ENCODE measurements around the gene FXN. TPM values are rescaled to one million over a fixed set of nuclear protein-coding genes. Genes with fewer than 3 reads are reported as not detected.

The FXN gene
- total RNA-seq, 1 experiment from 2014 or later: 17.8 TPM

GRCh38 chr9:69063839-69064238 lies 28.3 kb downstream of the FXN start:
- Histone ChIP-seq H3K4me3 (ENCODE audit: low read depth in 2 of 2, low read length in 2 of 2) (no peak overlapping the region), H3K9me3 (ENCODE audit: control insufficient read depth, insufficient read depth, low read depth, low read length) (no peaks in the 10 kb centered on the region), H3K36me3 (ENCODE audit: control insufficient read depth, insufficient read depth, low read length) (0 out of 2 replicates have a peak, but pooled peaks cover 3% of the 10 kb centered on the region), H3K27me3 (ENCODE audit: control insufficient read depth, insufficient read depth, low read length) (no peaks in the 10 kb centered on the region), H3K4me1 (ENCODE audit: control insufficient read depth, insufficient read depth, low read length) (no peaks in the 10 kb centered on the region), H3K27ac (ENCODE audit: low read length) (no peak overlapping the region)
- no TSS peak for BruUV-seq (replicated peaks)
- ATAC-seq (no peak), DNase-seq (ENCODE audit: low read depth, low spot score) (no peak)
- TF ChIP-seq CTCF (IDR thresholded peaks at IDR 0.05): no peak
- in situ Hi-C loops (cut with HindIII; ENCODE audit: low pct_unique_long_range_greater_than_20kb, low sequenced_read_pairs): no loop called here
- POLR2A ChIA-PET: no interaction called here
- CTCF ChIA-PET: no interaction called here
- intact Hi-C loops (cut with micrococcal nuclease; ENCODE audit: unreplicated experiment): no loop called here

- ChIA-PET POLR2A (no interaction called here), CTCF (no interaction called here)
- no peaks in the 10 kb centered on the region for H3K9me3 ChIP-seq (ENCODE audit: control insufficient read depth, insufficient read depth, low read depth, low read length)
- H3K27me3 ChIP-seq (ENCODE audit: control insufficient read depth, insufficient read depth, low read length): no peaks in the 10 kb centered on the region
- H3K4me3 ChIP-seq (ENCODE audit: low read depth in 2 of 2, low read length in 2 of 2): no peak overlapping the region
- no peak for TF ChIP-seq REST (IDR thresholded peaks at IDR 0.05; ENCODE audit: insufficient read depth in 1 of 2, low read depth in 2 of 2, low read length in 1 of 2)
- no peak for TF ChIP-seq SIN3A (IDR thresholded peaks at IDR 0.05; ENCODE audit: borderline replicate concordance, insufficient read depth, low read depth, low read length)
- TF ChIP-seq CTCF (IDR thresholded peaks at IDR 0.05): no peak
- no peak for TF ChIP-seq POLR2AphosphoS5 (IDR thresholded peaks at IDR 0.05; ENCODE audit: low read depth, low read length)
- no peak for ATAC-seq
- intact Hi-C loops (cut with micrococcal nuclease; ENCODE audit: unreplicated experiment) (no loop called here), in situ Hi-C loops (cut with HindIII; ENCODE audit: low pct_unique_long_range_greater_than_20kb, low sequenced_read_pairs) (no loop called here)
- BruUV-seq (replicated peaks): no TSS peak
- no peaks in the 10 kb centered on the region for H3K4me1 ChIP-seq (ENCODE audit: control insufficient read depth, insufficient read depth, low read length)
- no peak for DNase-seq (ENCODE audit: low read depth, low spot score)
- H3K36me3 ChIP-seq (ENCODE audit: control insufficient read depth, insufficient read depth, low read length): 0 out of 2 replicates have a peak, but pooled peaks cover 3% of the 10 kb centered on the region
- H3K27ac ChIP-seq (ENCODE audit: low read length): no peak overlapping the region
These were observed 30.1 kb downstream of the FXN start for GRCh38 chr9:69065660-69066059.

GRCh38 chr9:69066955-69067354 lies 31.4 kb downstream of the FXN start:
- ChIA-PET POLR2A (no interaction called here), CTCF (no interaction called here)
- no peaks in the 10 kb centered on the region for H3K9me3 ChIP-seq (ENCODE audit: control insufficient read depth, insufficient read depth, low read depth, low read length)
- no peaks in the 10 kb centered on the region for H3K4me1 ChIP-seq (ENCODE audit: control insufficient read depth, insufficient read depth, low read length)
- 0 out of 2 replicates have a peak, but pooled peaks cover 3% of the 10 kb centered on the region for H3K36me3 ChIP-seq (ENCODE audit: control insufficient read depth, insufficient read depth, low read length)
- BruUV-seq (replicated peaks): no TSS peak
- TF ChIP-seq TCF7L2 (IDR thresholded peaks at IDR 0.05; ENCODE audit: low read depth, low read length) (no peak), SIN3A (IDR thresholded peaks at IDR 0.05; ENCODE audit: borderline replicate concordance, insufficient read depth, low read depth, low read length) (no peak), REST (IDR thresholded peaks at IDR 0.05; ENCODE audit: insufficient read depth in 1 of 2, low read depth in 2 of 2, low read length in 1 of 2) (no peak), POLR2AphosphoS5 (IDR thresholded peaks at IDR 0.05; ENCODE audit: low read depth, low read length) (no peak), CTCF (IDR thresholded peaks at IDR 0.05) (no peak)
- no peak overlapping the region for H3K27ac ChIP-seq (ENCODE audit: low read length)
- ATAC-seq: no peak
- in situ Hi-C loops (cut with HindIII; ENCODE audit: low pct_unique_long_range_greater_than_20kb, low sequenced_read_pairs) (no loop called here), intact Hi-C loops (cut with micrococcal nuclease; ENCODE audit: unreplicated experiment) (no loop called here)
- no peak overlapping the region for H3K4me3 ChIP-seq (ENCODE audit: low read depth in 2 of 2, low read length in 2 of 2)
- no peaks in the 10 kb centered on the region for H3K27me3 ChIP-seq (ENCODE audit: control insufficient read depth, insufficient read depth, low read length)
- no peak for DNase-seq (ENCODE audit: low read depth, low spot score)

Data from Panc1 (cell line).